Placental pericyte (primary cell): ENCODE results near the gene BEGAIN. TPM values are rescaled to one million over a fixed set of nuclear protein-coding genes. Genes with fewer than 3 reads are reported as not detected.

ENCODE experiments used
- small RNA-seq: library from RNA; depleted of rRNA; stranded (forward); fragments of <200 nt; gene quantifications from one replicate; pipeline ENCODE3, GENCODE V24; 2012; ENCODE audit warnings: low replicate concordance
- total RNA-seq: library from RNA; depleted of rRNA; stranded (reverse); fragments of >200 nt; gene quantifications from 2 replicates; pipeline ENCODE4 v1.2.3, GENCODE V29; 2012

Gene BEGAIN
- under 0.01 and 0.14 TPM in 2 replicates for total RNA-seq

DNA sequence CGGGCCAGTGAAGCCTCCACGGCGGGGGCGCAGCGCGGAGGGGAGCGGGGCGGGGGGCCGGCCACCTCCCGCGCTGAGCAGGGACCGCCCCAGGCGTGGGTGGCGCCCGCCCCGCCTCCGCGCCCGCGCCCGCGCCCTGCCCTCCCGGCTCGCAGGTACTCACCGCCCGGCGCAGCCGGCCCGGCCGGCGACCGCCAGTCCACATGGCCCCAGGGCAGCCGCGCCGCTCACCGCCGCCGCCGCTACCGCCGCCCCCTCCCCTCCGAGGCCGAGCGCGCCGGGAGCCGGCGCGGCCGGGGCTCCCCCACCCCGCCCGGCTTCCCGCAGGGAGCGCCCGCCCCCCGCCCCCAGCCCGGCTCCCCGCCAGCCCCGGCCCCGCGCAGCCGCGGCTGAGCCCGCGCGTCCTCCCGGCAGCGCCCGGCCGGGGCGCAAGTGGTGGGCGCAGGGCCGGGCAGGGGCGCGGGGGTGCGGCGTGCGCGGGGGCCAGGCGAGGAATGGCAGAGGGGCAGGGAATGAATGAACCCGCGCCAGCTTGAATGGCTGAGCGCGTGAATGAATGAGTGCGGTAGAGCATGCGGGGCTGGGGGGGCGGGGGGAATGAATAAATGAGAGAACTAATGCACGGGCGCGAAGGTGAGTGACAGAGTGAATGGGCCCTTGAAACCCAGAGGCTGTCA, at the start of gene BEGAIN:
BEGAIN (minus strand) TSS at position 332 of the 677 bp plus-strand sequence; CDS start at position 205, 127 bp downstream.

Small RNAs within 50 kb of the gene (small RNA-seq; reads per million reads assigned to genes)
- not detected for gene RN7SKP92

Other genes with a start within 250 kb of the BEGAIN start
- 26.7 and 27.3 TPM in 2 replicates for gene WDR25, start 210.9 kb downstream of the BEGAIN start, total RNA-seq
- not detected in 2 replicates for gene DLK1, start 139.5 kb upstream of the BEGAIN start, total RNA-seq
- gene MEG3, start 238.7 kb upstream of the BEGAIN start, total RNA-seq, result 207 and 351 TPM in 2 replicates